ENCODE data around the gene TMC3. TPM values are rescaled to one million over a fixed set of nuclear protein-coding genes. Genes with fewer than 3 reads are reported as not detected.

The TMC3 gene
- total and polyA plus RNA-seq, 2 of the 13 experiments (the other 11 are each of a cell fraction or from before 2014, with no cell fraction given) = not detected

- TF ChIP-seq NPAS2 (CRISPR knock-in tag; IDR thresholded peaks at IDR 0.05; ENCODE audit: borderline replicate concordance) (no peak), ZNF563 (CRISPR knock-in tag; IDR thresholded peaks at IDR 0.05) (no peak), NFE2 (CRISPR knock-in tag; IDR thresholded peaks at IDR 0.05) (no peak), ZNF253 (CRISPR knock-in tag; IDR thresholded peaks at IDR 0.05; ENCODE audit: borderline replicate concordance) (no peak), PHF21A (CRISPR knock-in tag; IDR thresholded peaks at IDR 0.05) (no peak)
Measured at GRCh38 chr15:81327516-81327915, 46.5 kb downstream of the TMC3 start (continued).

- ATAC-seq (no peak), DNase-seq (ENCODE audit: low spot score) (no peak), FAIRE-seq (no peak)
- no peak overlapping the region for H3K9ac ChIP-seq (ENCODE audit: insufficient read depth, low read depth, low read length)
- POLR2A ChIA-PET = no interaction called here
- no peaks in the 10 kb centered on the region for H4K20me1 ChIP-seq (ENCODE audit: insufficient read depth, low read length)
- no peaks in the 10 kb centered on the region for H3K36me3 ChIP-seq (replicated peaks in 1 of 2; ENCODE audit: control insufficient read depth in 1 of 2, insufficient read depth in 2 of 2, low read length in 2 of 2)
- WGBS (ENCODE audit: low lambda C conversion rate) = 80% methylated on average over 7 of the region's 7 CpGs
- peaks cover 28% of the 10 kb centered on the region for H3K4me1 ChIP-seq (ENCODE audit: insufficient read depth, low read length)
- H3K4me3 ChIP-seq (replicated peaks in 1 of 3; ENCODE audit: insufficient read depth in 1 of 3, low read depth in 2 of 3, low read length in 3 of 3) = no peak overlapping the region
- no peak overlapping the region for H3K27ac ChIP-seq (ENCODE audit: extremely low read length, insufficient read depth, low read length)
- CTCF ChIA-PET (ENCODE audit: low intra/inter-chr PET ratio, low total read pairs) = no interaction called here
- in situ Hi-C loops (cut with HindIII; ENCODE audit: extremely low pct_ligation_motif_present, low pct_unique_long_range_greater_than_20kb) (no loop called here), intact Hi-C loops (cut with micrococcal nuclease; ENCODE audit: unreplicated experiment) (no loop called here)
- no peaks in the 10 kb centered on the region for H3K9me3 ChIP-seq (ENCODE audit: low read length)
- H3K27me3 ChIP-seq (ENCODE audit: control insufficient read depth in 1 of 2, insufficient read depth in 2 of 2, low read length in 2 of 2) = no peaks in the 10 kb centered on the region
- no peaks in the 10 kb centered on the region for H3K79me2 ChIP-seq (ENCODE audit: insufficient read depth, low read length)
- no peak for TF ChIP-seq ZNF546 (CRISPR knock-in tag; conservative IDR thresholded peaks at IDR 0.05)
- TF ChIP-seq MAFK (conservative IDR thresholded peaks at IDR 0.05 in 1 of 2, IDR thresholded peaks at IDR 0.05 in 1 of 2; ENCODE audit: low read length in 2 of 2) = peak; percentile 98 to 99
- no peak for TF ChIP-seq HMG20B (CRISPR knock-in tag; conservative IDR thresholded peaks at IDR 0.05)
- TF ChIP-seq MAFF (IDR thresholded peaks at IDR 0.05; ENCODE audit: low read depth, low read length) = peak; percentile 99
- TF ChIP-seq ATF4 (CRISPR knock-in tag; IDR thresholded peaks at IDR 0.05) = no peak
- no peak for TF ChIP-seq KDM1A (CRISPR knock-in tag; IDR thresholded peaks at IDR 0.05)
- TF ChIP-seq PCBP2 (optimal IDR thresholded peaks at IDR 0.05; ENCODE audit: low read depth, low read length, poor library complexity, severe bottlenecking) = no peak
- peak; percentile 17; the same call in 1 of the 2 replicates for TF ChIP-seq MAFG (CRISPR knock-in tag; IDR thresholded peaks at IDR 0.05)
- no peak for TF ChIP-seq DPF2 (CRISPR knock-in tag; IDR thresholded peaks at IDR 0.05; ENCODE audit: borderline replicate concordance, low read depth)
- BruUV-seq (replicated peaks) = no TSS peak
- no peak overlapping the region for H2AFZ ChIP-seq (ENCODE audit: low read length)
- H3K4me2 ChIP-seq (ENCODE audit: low read depth, low read length) = no peak overlapping the region
Measured at GRCh38 chr15:81326466-81327212, 47.4 kb downstream of the TMC3 start.

All from HepG2 (cell line).